ENCODE data around the gene GCNA.
"Not testable (repeated sequence)": the region's sequence is repeated elsewhere in the genome, so short reads cannot be mapped to it uniquely, and the experiment has no call there.

The GCNA gene

DNA sequence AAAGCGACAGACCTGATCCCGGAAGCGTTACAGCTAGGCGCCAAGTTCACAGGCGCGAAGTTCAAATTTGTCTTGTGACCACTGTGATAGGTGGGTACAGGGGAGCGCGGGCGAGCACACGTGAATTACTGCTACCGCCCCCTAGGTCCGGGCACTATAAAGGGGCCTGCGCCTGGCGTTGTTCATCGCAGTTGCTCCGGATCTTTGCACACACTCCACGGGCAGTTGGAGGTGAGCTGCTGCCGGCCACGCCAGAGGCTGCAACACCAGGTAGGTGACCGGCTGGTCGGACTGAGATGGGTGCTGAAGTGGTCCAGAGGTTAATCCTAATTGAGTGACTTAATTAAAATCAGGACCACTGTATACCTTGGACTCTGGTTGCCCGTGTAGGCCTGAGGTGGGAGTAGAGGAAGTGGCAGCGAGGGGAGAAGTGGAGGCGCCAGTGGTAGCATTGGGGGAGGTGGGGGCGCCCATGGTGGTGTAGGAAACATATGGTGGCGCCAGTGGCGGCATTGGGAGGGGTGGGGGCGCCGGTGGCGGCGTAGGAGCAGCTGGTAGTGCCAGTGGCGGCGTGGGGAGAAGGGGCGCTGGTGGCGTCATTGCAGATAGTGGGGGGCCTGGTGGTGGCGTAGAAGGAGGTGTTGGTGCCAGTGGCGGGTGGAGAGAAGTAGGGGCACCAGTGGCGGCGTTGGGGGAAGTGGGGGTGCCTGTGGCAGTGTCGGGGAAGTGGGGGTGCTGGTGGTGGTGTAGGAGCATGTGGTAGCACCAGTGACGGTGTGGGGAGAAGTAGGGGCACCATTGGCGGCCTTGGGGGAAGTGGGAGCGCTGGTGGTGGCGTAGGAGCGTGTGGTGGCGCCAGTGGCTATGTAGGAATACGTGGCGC is at the start of gene GCNA:
TSS of gene GCNA (plus strand) at position 185 of the 883 bp plus-strand sequence. CDS start 2,385 bp downstream, outside the sequence.
- DNase-seq: no peak

- peak; percentile 40 for DNase-seq
Measured at GRCh38 chrX:71532078-71532752, 46.0 kb upstream of the GCNA start.

- peak; percentile 92 for DNase-seq
Measured at GRCh38 chrX:71532753-71533425, 45.3 kb upstream of the GCNA start, which contains the start of gene OGT. Gene OGT, plus strand, starts transcription at chrX:71533104. Its CDS starts 196 bp downstream, at chrX:71533300.

GRCh38 chrX:71533516-71533850 is 44.8 kb upstream of the GCNA start:
- peak; percentile 43 for DNase-seq

- DNase-seq: peak; percentile 66
Measured at GRCh38 chrX:71533851-71534561, 44.2 kb upstream of the GCNA start.

GRCh38 chrX:71534773-71535544 is 43.3 kb upstream of the GCNA start:
- no peak for DNase-seq

DNA sequence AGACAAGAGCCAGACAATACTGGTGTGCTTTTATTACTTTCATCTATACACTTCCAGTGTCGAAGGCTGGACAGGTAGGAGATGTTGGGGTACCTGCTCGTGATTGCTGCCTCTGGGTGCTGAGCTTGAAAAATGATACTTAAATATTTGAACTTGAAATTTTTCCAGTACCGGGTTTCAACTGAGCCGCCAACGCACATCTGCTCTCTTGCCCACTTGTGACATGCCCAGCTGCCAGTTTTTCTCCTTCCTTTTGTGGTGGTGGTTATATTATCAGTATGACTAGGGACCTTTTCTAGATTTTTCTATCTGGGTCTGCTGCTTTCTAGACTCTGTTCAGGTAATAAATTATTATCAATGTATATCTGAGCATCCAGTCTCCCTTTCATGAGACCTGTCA is 42.0 kb upstream of the GCNA start:
- DNase-seq: no peak

- DNase-seq: no peak
Measured at GRCh38 chrX:71537743-71538142, 40.5 kb upstream of the GCNA start.

DNA sequence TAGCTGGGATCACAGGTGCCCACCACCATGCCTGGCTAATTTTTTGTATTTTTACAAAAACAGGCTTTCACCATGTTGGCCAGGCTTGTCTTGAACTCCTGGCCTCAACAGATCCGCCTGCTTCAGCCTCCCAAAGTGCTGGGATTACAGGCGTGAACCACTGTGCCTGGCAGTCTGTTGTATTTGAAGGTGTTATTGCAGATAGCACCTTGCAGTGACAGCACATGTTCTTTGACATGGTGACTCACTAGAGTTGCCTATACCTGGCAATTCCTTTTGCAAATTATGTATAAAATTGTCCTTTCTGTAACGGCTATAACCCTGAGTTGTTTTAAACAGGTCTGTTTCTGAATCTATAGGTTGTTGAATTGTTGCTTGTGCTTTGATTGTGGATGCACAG is 37.4 kb upstream of the GCNA start:
- no peak for DNase-seq

DNA sequence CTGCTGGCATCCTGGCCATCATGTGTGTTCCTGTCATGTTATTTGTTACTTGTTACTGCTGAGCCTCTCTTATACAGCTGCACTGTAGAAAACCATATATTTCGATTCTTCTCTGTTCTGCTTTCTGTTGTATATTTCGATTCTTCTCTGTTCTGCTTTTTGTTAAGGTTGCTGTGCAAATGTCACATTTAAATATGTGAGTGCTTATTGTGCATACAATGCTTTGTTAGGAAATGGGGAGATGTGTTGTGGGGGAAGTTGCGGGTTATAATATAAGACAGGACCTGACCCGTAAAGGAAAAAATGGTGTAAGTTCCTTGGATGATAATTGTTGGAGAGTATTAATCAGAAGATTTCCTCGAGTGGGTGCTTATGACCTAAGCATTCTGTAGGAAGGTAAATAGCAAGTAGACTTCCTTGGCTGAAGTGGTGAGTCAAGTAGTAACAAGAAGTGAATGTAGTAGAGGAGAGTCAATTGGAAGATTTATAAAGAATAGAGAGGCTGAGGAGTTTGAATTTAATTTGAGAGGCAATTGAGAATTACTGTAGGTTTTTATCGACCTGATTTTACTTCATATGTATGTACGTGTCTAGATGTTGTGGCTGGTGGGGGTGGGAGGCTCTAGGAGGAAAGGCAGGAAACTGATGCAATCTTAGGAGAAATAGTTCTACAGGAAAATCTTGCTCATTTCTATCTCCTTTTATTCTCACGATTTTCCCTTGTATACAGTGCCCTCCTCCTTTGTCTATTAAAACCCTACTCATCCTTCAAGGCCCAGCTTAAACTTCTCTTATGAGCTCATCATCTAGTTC is 36.8 kb upstream of the GCNA start:
- DNase-seq: no peak

GRCh38 chrX:71542411-71542810 is 35.8 kb upstream of the GCNA start:
- DNase-seq: no peak

DNA sequence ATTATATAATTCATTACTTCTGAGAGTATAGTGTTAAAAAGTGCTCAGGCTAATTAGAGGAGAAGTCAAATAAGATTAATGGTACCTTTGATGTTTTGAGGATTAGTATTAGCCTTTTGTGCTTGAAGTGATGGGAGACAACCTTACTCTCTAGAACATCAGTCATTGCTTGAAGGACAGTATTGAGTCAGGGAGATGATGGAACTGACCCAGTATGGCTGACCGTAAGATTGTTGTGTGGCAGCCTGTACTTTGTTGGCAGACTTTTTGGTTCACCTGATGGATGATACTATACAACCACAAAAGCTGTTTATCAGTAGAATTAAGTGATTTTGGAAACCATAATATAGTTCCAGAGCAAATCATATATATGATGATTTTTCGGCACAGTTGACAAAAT is 35.4 kb upstream of the GCNA start:
- no peak for DNase-seq

DNA sequence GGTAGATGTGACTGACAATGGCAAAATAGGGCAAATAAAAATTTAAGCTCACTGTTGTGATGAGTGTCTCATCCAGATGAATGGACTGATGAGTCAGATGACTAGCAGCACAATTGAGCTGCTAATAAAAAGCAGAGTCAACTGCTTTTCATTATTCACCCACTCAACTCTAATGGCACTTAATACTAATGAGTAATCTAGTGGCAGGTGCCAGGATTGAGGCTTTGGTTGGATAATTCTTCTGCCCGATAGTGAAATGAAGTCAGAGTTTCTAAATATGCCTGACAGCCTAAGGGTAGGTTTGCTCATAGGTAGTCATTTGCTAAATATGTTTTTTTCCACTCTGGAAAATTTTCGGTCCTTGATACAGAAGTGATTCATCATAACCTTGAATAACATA is 34.9 kb upstream of the GCNA start:
- no peak for DNase-seq

DNA sequence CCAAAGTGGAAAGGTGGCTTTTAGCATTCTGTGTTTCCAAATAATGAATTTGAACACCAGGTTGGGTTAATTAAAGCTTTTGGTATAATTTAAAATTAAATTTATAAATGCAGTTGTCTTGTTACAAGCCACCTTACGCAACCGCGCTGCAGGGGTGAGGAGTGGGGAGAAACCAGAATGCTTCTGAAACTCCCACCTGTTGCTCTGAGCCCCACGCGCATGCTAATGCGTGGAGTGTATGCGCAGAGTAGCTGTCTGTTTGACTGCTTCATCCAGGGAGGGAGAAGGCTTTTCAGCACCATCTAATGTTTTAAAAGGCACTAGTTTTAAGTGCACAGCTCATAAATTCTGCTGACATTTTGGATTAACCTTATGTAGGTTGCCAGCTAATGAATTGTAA is 32.9 kb upstream of the GCNA start:
- DNase-seq: no peak

GRCh38 chrX:71546879-71547278 is 31.4 kb upstream of the GCNA start:
- no peak for DNase-seq

DNA sequence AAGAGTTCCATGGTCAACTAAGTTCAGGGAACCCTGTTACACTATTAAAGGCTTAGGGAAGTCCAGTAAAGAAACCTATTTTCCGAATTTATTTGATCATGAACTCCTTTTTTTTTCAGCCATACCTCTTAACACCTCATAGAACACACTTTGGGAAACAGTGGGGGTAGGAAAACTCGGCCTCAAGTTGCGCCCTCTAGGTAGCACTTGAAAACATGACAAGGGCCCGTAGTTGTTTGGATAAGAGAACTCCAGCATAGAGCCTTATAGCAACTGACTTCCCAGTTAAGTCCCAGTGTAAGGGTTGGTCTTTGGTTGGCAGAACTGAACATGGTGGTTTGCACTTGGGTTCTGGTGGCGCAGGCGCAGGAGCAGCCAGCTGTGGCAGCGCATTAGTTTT is 30.9 kb upstream of the GCNA start:
- DNase-seq: no peak

GRCh38 chrX:71549986-71550385 is 28.3 kb upstream of the GCNA start:
- DNase-seq: no peak

- no peak for DNase-seq
Measured at GRCh38 chrX:71550578-71550977, 27.7 kb upstream of the GCNA start.

DNA sequence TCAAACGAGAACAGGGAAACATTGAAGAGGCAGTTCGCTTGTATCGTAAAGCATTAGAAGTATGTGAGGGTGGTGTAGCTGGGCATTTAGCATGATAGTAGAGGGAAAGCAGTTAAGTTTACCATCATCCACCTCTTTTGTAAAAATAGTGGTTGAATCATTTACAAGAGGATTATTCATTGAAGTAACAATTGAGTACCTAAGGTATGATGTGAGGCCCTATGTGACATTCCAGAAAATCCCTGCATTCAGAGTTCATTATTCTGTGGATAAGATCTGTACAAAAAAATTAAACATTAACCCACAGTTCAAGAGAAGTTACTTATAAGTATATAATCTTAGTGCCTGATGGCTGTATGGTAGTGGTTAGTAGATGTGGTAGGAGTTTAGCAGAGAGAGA is 22.2 kb upstream of the GCNA start:
- no peak for DNase-seq

DNA sequence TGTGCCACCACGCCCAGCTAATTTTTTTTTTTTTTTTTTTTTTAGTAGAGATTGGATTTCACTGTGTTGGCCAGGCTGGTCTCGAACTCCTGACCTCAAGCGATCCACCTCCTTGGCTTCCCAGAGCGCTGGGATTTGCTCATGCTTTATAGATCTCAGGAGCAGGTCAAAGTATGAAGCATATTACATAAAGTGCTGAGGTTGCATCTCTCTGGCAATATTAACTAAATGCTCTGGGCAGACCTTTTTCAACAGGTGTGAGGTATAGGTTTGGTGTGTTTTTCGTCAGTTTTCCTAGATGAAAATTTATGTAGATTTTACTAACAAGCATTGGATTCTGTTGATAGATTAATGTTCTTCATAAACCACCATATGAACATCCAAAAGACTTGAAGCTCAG is 19.3 kb upstream of the GCNA start:
- DNase-seq: no peak

GRCh38 chrX:71559773-71560172 is 18.5 kb upstream of the GCNA start:
- not testable (repeated sequence) for DNase-seq

Data from right forelimb (tissue), 1 donor.